WERI-Rb-1 (cell line): ENCODE results near the gene C2orf72.

Experiments used
- DNase-seq: peaks from one replicate; pipeline ENCODE4 v3.0.0-alpha.2; 2020
- H3K27ac ChIP-seq: fragments of 250-450 bp; sonication (Bioruptor Pico); 2 replicates; pipeline ENCODE4 v1.5.1; 2020; ENCODE audit warnings: mild to moderate bottlenecking, moderate library complexity
- H3K27me3 ChIP-seq: fragments of 250-450 bp; sonication (Bioruptor Pico); 2 replicates; pipeline ENCODE4 v1.5.1; 2021; ENCODE audit warnings: mild to moderate bottlenecking, low read depth, moderate library complexity; ENCODE audit not compliant: insufficient read depth, severe bottlenecking
- H3K36me3 ChIP-seq: fragments of 250-450 bp; sonication (Bioruptor Pico); 2 replicates; pipeline ENCODE4 v1.5.1; 2020; ENCODE audit warnings: mild to moderate bottlenecking, moderate library complexity
- H3K4me3 ChIP-seq: 2 replicates; pipeline ENCODE4 v1.5.1; 2011; ENCODE audit warnings: low read depth, mild to moderate bottlenecking, control low read depth, low read length
- H3K9me3 ChIP-seq: fragments of 250-450 bp; sonication (Bioruptor Pico); 2 replicates; pipeline ENCODE4 v1.5.1; 2021; ENCODE audit warnings: mild to moderate bottlenecking, moderate library complexity; ENCODE audit not compliant: severe bottlenecking
- TF ChIP-seq, protein P1 (sequence below): IDR thresholded peaks from 2 replicates; pipeline ENCODE4 v1.5.1; 2011; ENCODE audit warnings: low read depth, mild to moderate bottlenecking, control low read depth, inconsistent platforms, low read length

Gene C2orf72

GRCh38 chr2:231010201-231010730 is 27.1 kb upstream of the C2orf72 start:
- Histone ChIP-seq H3K4me3 (no peak overlapping the region), H3K27me3 (no peaks in the 10 kb centered on the region), H3K27ac (no peak overlapping the region), H3K36me3 (no peaks in the 10 kb centered on the region), H3K9me3 (no peaks in the 10 kb centered on the region)
- DNase-seq, result no peak
- TF ChIP-seq, protein P1, sequence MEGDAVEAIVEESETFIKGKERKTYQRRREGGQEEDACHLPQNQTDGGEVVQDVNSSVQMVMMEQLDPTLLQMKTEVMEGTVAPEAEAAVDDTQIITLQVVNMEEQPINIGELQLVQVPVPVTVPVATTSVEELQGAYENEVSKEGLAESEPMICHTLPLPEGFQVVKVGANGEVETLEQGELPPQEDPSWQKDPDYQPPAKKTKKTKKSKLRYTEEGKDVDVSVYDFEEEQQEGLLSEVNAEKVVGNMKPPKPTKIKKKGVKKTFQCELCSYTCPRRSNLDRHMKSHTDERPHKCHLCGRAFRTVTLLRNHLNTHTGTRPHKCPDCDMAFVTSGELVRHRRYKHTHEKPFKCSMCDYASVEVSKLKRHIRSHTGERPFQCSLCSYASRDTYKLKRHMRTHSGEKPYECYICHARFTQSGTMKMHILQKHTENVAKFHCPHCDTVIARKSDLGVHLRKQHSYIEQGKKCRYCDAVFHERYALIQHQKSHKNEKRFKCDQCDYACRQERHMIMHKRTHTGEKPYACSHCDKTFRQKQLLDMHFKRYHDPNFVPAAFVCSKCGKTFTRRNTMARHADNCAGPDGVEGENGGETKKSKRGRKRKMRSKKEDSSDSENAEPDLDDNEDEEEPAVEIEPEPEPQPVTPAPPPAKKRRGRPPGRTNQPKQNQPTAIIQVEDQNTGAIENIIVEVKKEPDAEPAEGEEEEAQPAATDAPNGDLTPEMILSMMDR, result no peak

- TF ChIP-seq, protein P1, result no peak
- Histone ChIP-seq H3K4me3 (no peak overlapping the region), H3K9me3 (no peaks in the 10 kb centered on the region), H3K27ac (no peak overlapping the region), H3K36me3 (no peaks in the 10 kb centered on the region), H3K27me3 (no peaks in the 10 kb centered on the region)
- no peak for DNase-seq
Observed at GRCh38 chr2:231011526-231011925, 25.8 kb upstream of the C2orf72 start.

DNA sequence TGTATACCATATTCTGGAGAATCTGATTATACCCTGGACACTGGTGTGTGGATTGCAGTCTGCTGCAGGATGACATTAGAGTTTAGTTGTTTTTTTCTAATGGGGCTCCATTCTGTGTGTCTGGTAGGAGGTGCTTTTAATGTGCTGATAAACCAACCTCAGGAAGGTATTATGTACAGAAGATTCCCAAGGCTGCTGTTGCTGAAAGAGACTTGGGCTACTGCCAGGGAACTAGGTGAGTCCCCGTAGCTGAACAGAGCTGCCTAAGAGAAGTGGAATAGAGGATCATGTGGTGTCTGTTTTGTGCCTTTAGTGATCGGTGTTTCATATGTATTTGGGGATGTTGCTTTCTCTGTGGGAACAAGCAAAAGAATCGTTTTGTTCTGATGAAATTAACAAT is 24.9 kb upstream of the C2orf72 start:
- no peaks in the 10 kb centered on the region for H3K9me3 ChIP-seq
- H3K27ac ChIP-seq, result no peak overlapping the region
- no peaks in the 10 kb centered on the region for H3K27me3 ChIP-seq
- no peak for DNase-seq
- H3K36me3 ChIP-seq, result no peaks in the 10 kb centered on the region
- TF ChIP-seq, protein P1, result no peak
- H3K4me3 ChIP-seq, result no peak overlapping the region

- Histone ChIP-seq H3K27me3 (no peaks in the 10 kb centered on the region), H3K4me3 (no peak overlapping the region), H3K36me3 (no peaks in the 10 kb centered on the region), H3K9me3 (no peaks in the 10 kb centered on the region), H3K27ac (no peak overlapping the region)
- no peak for DNase-seq
- TF ChIP-seq, protein P1, result no peak
Observed at GRCh38 chr2:231013820-231014219, 23.5 kb upstream of the C2orf72 start.

DNA sequence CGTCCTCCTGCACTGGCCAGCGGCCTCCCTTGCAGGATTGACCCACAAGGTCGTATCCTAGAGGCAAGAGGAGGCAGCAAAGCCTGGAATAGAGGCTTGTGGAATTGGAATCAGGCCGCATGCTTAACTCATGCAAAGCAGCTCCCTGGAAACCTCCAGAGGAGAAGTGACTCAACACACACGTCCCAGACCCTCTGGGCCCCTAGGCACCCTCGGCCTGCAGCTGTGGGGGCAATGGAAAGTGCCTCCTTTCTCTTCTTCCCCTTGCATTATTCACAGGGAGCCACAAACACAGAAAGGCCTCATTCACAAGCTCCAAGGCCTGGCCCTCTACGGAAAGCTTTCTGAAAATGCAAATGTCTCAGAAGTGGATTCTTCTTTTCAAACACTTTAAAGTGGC is 21.8 kb upstream of the C2orf72 start:
- H3K27ac ChIP-seq, result no peak overlapping the region

More for the DNA sequence above, 21.8 kb upstream of the C2orf72 start:
- H3K36me3 ChIP-seq, result no peaks in the 10 kb centered on the region
- DNase-seq, result no peak
- H3K9me3 ChIP-seq, result no peaks in the 10 kb centered on the region
- no peaks in the 10 kb centered on the region for H3K27me3 ChIP-seq
- TF ChIP-seq, protein P1, result no peak
- no peak overlapping the region for H3K4me3 ChIP-seq
